HG03095 (cell line): ENCODE data around the gene CELF4.

Experiments
- ATAC-seq: cut with Tn5 transposase; IDR thresholded peaks from one replicate; pipeline ENCODE4 v1.9.1; 2021; ENCODE audit warnings: moderate library complexity; ENCODE audit not compliant: unreplicated experiment

Gene CELF4

GRCh38 chr18:37246779-37247340, 318.7 kb downstream of the CELF4 start:
- ATAC-seq: no peak

GRCh38 chr18:37244618-37245017, 321.0 kb downstream of the CELF4 start:
- ATAC-seq: no peak

- no peak for ATAC-seq
Observed at GRCh38 chr18:37243741-37244140, 321.9 kb downstream of the CELF4 start.

GRCh38 chr18:37242826-37243560, 322.6 kb downstream of the CELF4 start:
- ATAC-seq: no peak

- ATAC-seq: no peak
Observed at GRCh38 chr18:37242091-37242490, 323.5 kb downstream of the CELF4 start.

- ATAC-seq: no peak
Observed at GRCh38 chr18:37238282-37239108, 327.1 kb downstream of the CELF4 start.

- ATAC-seq: no peak
Observed at GRCh38 chr18:37235583-37235982, 330.0 kb downstream of the CELF4 start.

GRCh38 chr18:37231251-37231650, 334.3 kb downstream of the CELF4 start:
- no peak for ATAC-seq

GRCh38 chr18:37230768-37231167, 334.8 kb downstream of the CELF4 start:
- ATAC-seq: no peak

- ATAC-seq: no peak
Observed at GRCh38 chr18:37225279-37225678, 340.3 kb downstream of the CELF4 start.

GRCh38 chr18:37222999-37223378, 342.6 kb downstream of the CELF4 start:
- ATAC-seq: no peak

GRCh38 chr18:37222354-37222998, 343.1 kb downstream of the CELF4 start:
- ATAC-seq: no peak

GRCh38 chr18:37219257-37219656, 346.3 kb downstream of the CELF4 start:
- ATAC-seq: no peak

GRCh38 chr18:37218022-37218590, 347.5 kb downstream of the CELF4 start:
- no peak for ATAC-seq

- ATAC-seq: no peak
Observed at GRCh38 chr18:37210781-37211180, 354.8 kb downstream of the CELF4 start.

GRCh38 chr18:37207343-37207742, 358.3 kb downstream of the CELF4 start:
- ATAC-seq: no peak

GRCh38 chr18:37199741-37200140, 365.9 kb downstream of the CELF4 start:
- ATAC-seq: no peak
